ENCODE measurements around the gene ANXA4. TPM values are rescaled to one million over a fixed set of nuclear protein-coding genes. Genes with fewer than 3 reads are reported as not detected.
A peak's percentile ranks its signal among the peaks of the same experiment; 100 is the strongest.

The ANXA4 gene
- total RNA-seq, 2 experiments from 2014 or later = 86.9 to 90.4 TPM

DNA sequence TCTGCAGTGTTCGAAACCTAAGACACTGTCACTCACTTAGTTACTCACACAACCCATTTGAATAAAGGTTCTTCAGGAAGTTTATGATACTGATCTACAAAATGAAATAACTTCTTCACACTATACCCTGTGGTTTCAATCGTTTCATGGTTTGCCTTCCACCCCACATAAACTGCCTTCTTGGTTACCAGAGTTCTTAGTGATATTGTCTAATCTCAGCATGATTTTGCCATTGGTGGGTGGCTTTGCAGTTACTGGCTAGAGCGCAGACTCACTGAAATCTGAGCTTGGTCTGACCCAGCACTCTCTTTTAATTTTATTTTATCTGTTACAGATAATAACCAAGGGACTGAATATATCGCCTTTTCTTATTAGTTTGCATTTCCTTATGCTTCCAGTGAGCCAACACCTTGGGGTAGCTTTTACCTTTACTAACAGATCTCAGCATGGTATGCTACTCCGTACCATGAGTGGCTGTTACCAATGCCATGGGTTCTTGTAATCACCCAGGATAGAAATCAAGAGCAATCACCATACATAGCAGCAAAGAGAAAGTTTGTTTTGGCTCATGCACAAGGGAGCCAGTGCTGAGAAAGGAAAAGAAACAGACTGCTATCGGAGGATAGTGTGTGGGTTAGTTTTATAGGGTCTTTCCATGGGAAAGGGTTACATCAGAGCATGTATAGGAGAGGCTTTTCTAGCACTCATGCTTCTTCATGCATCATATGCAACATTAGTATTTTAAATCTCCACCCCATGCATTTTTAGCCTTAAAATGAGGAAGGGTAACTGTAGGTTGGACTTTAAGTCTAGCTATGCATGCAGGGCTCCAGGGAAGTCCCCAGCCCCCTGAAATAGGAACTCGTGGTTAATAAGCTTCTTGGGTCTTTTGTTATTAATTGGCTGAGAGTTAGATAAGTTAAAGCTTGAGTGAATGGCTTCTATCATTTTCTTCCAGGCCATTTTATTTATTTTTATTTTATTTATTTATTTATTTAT lies 33.3 kb downstream of the ANXA4 start:
- peak overlapping the region; percentile 37 for H3K4me3 Mint-ChIP-seq
- CTCF ChIA-PET = interaction anchor here (0.9 to 1.8 kb wide), 7 partner anchors 9 to 210 kb away, joined by 3 to 7 read pairs (median 5); partner anchors contain the start of gene ANXA4
- H3K27me3 Mint-ChIP-seq = no peaks in the 10 kb centered on the region
- peaks cover 58% of the 10 kb centered on the region for H3K4me1 Mint-ChIP-seq
- H3K36me3 Mint-ChIP-seq (ENCODE audit: low read depth) = peaks cover 31% of the 10 kb centered on the region
- peak overlapping the region; percentile 90 for H3K27ac Mint-ChIP-seq
- peaks cover 16% of the 10 kb centered on the region for H3K9me3 Mint-ChIP-seq
- POLR2A ChIA-PET = interaction anchor here (0.6 to 2.2 kb wide), 18 partner anchors 10 to 358 kb away, joined by 3 to 9 read pairs (median 3); partner anchors contain the start of genes GMCL1 and MXD1
- DNase-seq = peak; percentile 65

DNA sequence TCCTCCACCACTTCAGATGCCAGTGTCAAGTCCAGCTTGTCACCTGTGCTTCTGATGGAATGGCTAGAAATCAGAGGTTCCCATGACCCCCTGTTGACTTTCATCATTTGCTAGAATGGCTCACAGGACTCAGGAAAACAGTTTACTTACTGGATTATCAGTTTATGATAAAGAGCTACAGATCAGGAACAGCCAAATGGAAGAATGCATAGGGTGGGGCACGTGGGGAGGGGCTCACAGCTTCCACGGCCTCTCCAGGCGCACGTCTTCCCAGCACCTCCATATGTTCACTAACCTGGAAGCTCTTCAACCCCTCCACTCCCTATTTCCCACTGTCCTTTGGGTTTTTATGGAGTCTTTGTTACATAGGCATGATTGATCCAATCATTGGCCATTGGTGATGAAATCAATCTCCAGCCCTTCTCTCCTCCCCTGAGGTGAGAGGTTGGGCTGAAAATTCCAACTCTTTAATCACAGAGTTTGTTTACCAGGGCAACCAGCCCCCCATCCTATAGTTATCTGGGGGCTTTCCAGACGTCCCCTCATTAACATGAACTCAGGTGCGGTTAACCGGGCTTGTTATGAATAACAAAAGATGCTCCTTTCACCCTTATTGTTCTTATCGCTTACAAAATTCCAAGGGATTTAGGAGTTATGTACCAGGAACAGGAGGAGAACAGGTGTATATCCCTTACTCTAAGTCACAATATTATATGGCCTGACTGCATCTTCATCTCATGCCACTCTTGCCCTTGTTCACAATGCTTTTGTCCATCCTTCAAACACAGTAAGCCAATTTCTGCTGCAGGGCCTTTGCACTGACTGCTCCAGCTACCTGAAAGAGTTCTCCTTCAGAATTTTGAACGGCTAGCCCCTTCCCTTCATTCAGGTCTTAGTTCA lies 35.2 kb downstream of the ANXA4 start:
- H3K9me3 Mint-ChIP-seq = peaks cover 16% of the 10 kb centered on the region
- CTCF ChIA-PET = interaction anchor here (0.7 to 1.1 kb wide), 2 partner anchors 11 to 40 kb away, joined by 3 read pairs; no protein-coding TSS in a partner anchor
- POLR2A ChIA-PET = no interaction called here
- H3K36me3 Mint-ChIP-seq (ENCODE audit: low read depth) = peaks cover 36% of the 10 kb centered on the region
- H3K27me3 Mint-ChIP-seq = no peaks in the 10 kb centered on the region
- DNase-seq = no peak
- H3K4me3 Mint-ChIP-seq = no peak overlapping the region
- peaks cover 49% of the 10 kb centered on the region for H3K4me1 Mint-ChIP-seq
- no peak overlapping the region for H3K27ac Mint-ChIP-seq

DNA sequence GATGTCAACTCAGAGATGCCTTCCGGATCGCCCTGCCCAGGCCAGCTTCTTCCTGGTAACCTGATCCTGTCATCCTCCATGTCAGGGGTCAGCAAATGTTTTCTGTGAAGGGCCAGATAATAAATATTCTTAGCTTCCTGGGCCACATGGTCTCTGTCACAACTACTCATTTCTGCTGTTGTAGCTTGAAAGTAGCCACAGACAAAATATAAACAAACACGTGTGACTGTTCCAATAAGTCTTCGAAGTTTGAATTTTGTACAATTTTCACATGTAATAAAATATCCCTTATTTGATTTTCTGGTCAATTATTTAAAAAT lies 35.8 kb downstream of the ANXA4 start:
- peaks cover 16% of the 10 kb centered on the region for H3K9me3 Mint-ChIP-seq
- H3K27me3 Mint-ChIP-seq = no peaks in the 10 kb centered on the region
- H3K4me1 Mint-ChIP-seq = peaks cover 45% of the 10 kb centered on the region
- CTCF ChIA-PET = interaction anchor here (0.7 kb wide), 1 partner anchor 39 kb away, joined by 3 read pairs; no protein-coding TSS in a partner anchor
- POLR2A ChIA-PET = no interaction called here
- no peak overlapping the region for H3K27ac Mint-ChIP-seq
- DNase-seq = no peak
- H3K4me3 Mint-ChIP-seq = no peak overlapping the region
- H3K36me3 Mint-ChIP-seq (ENCODE audit: low read depth) = peaks cover 36% of the 10 kb centered on the region

DNA sequence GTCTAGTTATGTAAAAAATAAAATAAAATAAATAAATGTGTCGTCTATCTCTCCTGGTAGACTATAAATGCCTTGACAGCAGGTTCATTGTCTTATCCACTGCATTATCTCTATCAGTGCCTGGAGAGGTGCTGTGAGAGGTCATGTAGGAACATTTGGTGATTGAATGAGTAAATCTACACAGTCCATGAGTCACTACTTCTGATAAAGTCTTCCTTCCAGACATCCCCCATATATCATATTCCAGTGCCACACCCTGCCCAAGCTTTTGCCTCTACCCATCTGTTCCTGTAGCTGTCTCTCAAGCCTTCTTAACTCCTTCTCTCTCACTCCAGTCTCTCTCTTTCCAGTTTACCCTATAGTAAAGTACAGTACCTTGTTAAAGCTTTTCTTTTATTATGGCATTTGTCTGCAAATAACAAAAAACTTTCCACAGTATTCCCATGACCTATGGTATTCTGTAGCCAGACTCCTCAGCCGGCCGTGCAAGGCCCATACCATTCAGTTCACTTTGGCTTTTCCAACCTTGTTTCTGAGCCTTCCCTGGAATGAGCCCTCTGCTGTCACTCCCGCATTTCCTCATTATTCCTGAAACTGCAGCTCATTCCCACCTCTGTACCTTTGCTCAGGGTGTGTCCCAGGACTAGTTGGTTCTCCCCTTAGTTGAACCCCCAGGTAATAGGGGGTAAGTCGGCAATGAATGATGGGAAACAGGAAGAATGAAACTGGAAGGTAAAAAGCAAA lies 37.5 kb downstream of the ANXA4 start:
- H3K4me1 Mint-ChIP-seq = peaks cover 34% of the 10 kb centered on the region
- no peak overlapping the region for H3K4me3 Mint-ChIP-seq
- ChIA-PET CTCF (interaction anchor here (0.7 to 1.7 kb wide), 2 partner anchors 55 to 82 kb away, joined by 4 to 6 read pairs; no protein-coding TSS in a partner anchor), POLR2A (no interaction called here)
- H3K27me3 Mint-ChIP-seq = no peaks in the 10 kb centered on the region
- no peak for DNase-seq
- no peak overlapping the region for H3K27ac Mint-ChIP-seq
- H3K9me3 Mint-ChIP-seq = peaks cover 16% of the 10 kb centered on the region
- peaks cover 33% of the 10 kb centered on the region for H3K36me3 Mint-ChIP-seq (ENCODE audit: low read depth)

DNA sequence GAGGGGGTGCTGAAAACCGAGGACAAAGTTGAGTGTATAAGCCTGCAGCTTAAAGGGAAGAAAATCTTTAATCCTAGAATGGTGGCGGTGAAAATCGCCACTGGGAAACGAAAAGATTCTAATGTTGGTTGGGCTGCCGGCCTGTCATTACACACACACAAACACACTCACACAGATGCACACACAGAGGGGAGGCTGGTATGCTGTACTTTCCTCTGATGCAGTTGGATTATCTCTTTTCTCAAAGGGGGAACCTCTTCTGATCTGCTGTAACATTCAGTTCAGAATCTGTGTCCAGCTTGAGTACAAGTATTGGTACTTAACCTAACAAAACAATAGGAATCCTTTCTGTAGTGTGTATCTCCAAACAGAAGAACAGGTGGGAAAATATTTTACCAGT lies 39.0 kb downstream of the ANXA4 start:
- DNase-seq = no peak
- Mint-ChIP-seq H3K27me3 (no peaks in the 10 kb centered on the region), H3K4me3 (no peak overlapping the region), H3K36me3 (ENCODE audit: low read depth) (peaks cover 29% of the 10 kb centered on the region), H3K4me1 (peaks cover 21% of the 10 kb centered on the region), H3K27ac (no peak overlapping the region), H3K9me3 (peaks cover 14% of the 10 kb centered on the region)
- CTCF ChIA-PET = interaction anchor here (0.8 kb wide), 1 partner anchor 25 kb away, joined by 3 read pairs; no protein-coding TSS in a partner anchor
- POLR2A ChIA-PET = no interaction called here

DNA sequence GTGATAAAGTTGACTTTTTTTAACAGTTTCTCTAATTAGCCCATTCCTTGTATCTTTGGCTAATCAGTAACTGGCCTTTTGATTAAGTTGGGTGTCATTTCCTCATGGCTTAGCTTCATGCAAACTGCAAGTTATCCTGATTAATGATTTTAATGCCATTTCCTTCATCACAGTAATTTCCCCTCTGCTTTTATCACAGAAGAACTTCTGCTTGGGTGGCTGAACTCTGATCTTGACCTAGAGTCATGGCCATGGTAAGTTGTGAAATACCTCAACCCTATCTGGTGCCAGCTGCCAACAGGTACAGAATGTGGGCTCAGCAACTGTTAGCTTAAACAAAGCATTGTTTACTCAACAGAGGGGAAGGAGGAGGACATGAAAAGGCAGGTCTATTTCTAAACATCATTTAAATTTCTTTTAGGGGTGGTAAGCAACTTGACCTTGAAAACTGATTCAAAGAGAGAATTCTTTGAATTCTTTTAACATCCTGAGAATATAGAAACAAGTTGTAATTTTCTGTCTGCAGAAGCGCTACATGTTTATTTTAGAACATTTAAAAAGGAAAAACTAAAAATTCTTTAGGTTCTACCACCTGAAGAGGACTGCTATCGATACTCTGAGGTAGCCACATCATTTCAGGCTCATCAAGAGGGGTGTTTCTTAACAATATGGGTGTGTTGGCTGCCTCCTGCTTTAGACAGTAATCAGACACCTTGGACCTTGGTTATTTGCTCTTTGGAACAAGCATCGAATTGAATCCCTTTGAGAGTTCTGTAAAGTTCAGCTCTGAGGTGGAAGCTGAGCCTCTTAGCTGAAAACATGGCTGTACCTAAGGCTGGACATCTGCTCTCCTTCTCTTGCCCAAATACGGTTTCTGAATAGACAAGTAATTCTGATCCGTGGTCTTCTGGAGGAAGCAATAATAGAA lies 39.7 kb downstream of the ANXA4 start:
- ChIA-PET POLR2A (no interaction called here), CTCF (interaction anchor here (0.6 to 0.8 kb wide), 2 partner anchors 26 to 345 kb away, joined by 3 read pairs; partner anchors contain the start of gene NFU1)
- Mint-ChIP-seq H3K27me3 (no peaks in the 10 kb centered on the region), H3K36me3 (ENCODE audit: low read depth) (peaks cover 23% of the 10 kb centered on the region), H3K9me3 (peaks cover 9% of the 10 kb centered on the region), H3K27ac (no peak overlapping the region), H3K4me1 (peaks cover 15% of the 10 kb centered on the region), H3K4me3 (no peak overlapping the region)
- DNase-seq = no peak

DNA sequence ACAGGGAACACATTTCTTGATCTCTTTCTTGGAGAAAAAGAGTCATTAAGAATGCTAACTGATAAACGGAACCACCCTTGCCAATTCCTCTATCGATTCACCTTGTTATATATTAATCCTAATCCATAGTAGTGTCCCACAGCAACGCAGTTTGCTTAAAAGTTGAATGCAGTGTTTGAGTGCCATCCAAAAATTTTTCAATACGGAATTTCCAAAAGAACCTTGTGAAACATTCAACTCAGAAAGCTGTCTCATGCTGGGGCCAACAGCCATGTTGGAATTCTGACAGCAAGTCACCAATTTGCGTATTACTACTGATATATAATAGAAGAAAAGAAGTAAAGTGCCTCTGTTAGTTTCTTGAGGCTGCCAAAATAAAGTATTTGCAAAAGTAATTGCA lies 42.3 kb downstream of the ANXA4 start:
- ChIA-PET POLR2A (interaction anchor here (1.3 kb wide), 1 partner anchor 9 kb away, joined by 4 read pairs; no protein-coding TSS in a partner anchor), CTCF (no interaction called here)
- H3K27me3 Mint-ChIP-seq = no peaks in the 10 kb centered on the region
- H3K4me3 Mint-ChIP-seq = no peak overlapping the region
- H3K4me1 Mint-ChIP-seq = peaks cover 16% of the 10 kb centered on the region
- peaks cover 26% of the 10 kb centered on the region for H3K36me3 Mint-ChIP-seq (ENCODE audit: low read depth)
- no peak overlapping the region for H3K27ac Mint-ChIP-seq
- DNase-seq = no peak
- H3K9me3 Mint-ChIP-seq = no peaks in the 10 kb centered on the region

DNA sequence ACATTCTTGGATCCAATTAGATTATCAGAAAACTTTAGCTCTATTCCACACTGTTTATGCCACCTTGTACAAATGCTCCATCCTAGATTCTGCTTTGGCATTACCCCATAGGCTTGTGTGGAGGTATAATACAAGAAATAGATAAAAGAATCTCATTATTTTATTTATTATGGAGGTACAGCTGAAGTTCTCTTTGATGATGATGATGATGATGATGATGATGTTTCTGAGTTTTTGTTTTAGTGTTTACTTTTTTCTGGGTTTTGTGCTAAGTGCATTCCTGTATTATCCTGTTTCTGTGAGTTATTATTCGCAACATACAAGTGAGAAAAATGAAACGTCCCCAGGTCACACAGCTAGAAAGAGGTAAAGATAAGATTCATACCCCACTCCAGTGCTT lies 43.4 kb downstream of the ANXA4 start:
- peaks cover 34% of the 10 kb centered on the region for H3K36me3 Mint-ChIP-seq (ENCODE audit: low read depth)
- CTCF ChIA-PET = no interaction called here
- H3K4me1 Mint-ChIP-seq = peaks cover 20% of the 10 kb centered on the region
- H3K27ac Mint-ChIP-seq = no peak overlapping the region
- POLR2A ChIA-PET = interaction anchor here (1.2 to 1.3 kb wide), 2 partner anchors 10 to 30 kb away, joined by 3 to 4 read pairs; no protein-coding TSS in a partner anchor
- no peaks in the 10 kb centered on the region for H3K27me3 Mint-ChIP-seq
- no peak for DNase-seq
- no peak overlapping the region for H3K4me3 Mint-ChIP-seq
- no peaks in the 10 kb centered on the region for H3K9me3 Mint-ChIP-seq

DNA sequence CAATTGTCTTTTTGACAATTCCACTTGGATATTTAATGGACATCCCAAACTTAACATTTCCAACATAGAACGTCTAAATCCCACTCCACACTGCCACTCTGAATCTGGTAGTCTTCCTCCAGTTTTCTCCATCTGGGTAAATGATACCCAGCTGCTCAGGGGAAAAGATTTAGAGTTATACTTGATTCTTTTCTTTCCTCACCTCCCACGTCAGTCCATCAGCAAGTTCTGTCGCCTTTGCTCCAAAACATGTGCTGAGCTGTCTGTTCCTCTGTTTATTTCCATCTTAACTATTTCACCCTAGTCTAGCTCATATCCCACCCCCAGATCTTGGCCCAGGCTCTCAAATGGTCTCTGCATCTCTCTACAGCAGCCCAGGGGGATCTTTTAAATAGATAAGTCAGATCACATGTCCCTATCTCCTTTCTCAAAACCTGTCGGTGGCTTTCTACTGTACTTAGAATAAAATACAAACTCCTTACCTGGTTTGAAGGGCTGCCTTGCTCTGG lies 44.2 kb downstream of the ANXA4 start:
- no peaks in the 10 kb centered on the region for H3K27me3 Mint-ChIP-seq
- peaks cover 29% of the 10 kb centered on the region for H3K36me3 Mint-ChIP-seq (ENCODE audit: low read depth)
- H3K4me3 Mint-ChIP-seq = no peak overlapping the region
- no peaks in the 10 kb centered on the region for H3K9me3 Mint-ChIP-seq
- ChIA-PET CTCF (no interaction called here), POLR2A (interaction anchor here (1.2 kb wide), 1 partner anchor 31 kb away, joined by 3 read pairs; no protein-coding TSS in a partner anchor)
- no peak overlapping the region for H3K27ac Mint-ChIP-seq
- H3K4me1 Mint-ChIP-seq = peaks cover 16% of the 10 kb centered on the region
- no peak for DNase-seq

DNA sequence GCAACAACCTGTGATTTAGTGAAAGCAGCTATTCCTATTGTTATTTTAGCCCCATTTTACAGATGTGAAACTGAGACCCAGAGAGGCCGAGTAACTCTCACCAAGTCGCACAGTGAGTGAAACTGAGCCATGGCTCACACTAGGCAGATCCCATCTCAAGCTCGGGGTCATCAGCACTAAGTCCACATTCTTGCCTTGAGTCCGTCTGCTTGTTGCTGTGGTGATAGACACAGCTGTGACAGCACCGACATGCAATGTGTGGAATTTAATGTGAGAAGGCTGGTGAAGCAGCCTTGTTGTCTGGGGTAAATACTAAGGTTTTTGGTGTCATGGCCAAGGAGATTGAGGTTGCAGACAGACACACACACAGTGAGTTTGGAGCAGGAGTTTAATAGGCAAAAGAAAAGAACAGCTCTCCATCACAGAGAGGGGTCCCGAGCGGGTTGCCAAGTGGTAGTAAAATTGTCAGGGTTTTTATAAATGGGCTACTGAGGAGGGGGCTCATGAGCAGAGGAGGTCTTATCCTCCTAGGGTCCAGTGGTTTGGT lies 47.3 kb downstream of the ANXA4 start:
- CTCF ChIA-PET = interaction anchor here (1.5 to 2.6 kb wide), 2 partner anchors 27 to 64 kb away, joined by 6 to 9 read pairs; no protein-coding TSS in a partner anchor
- no peaks in the 10 kb centered on the region for H3K27me3 Mint-ChIP-seq

More for the DNA sequence above, 47.3 kb downstream of the ANXA4 start:
- POLR2A ChIA-PET = no interaction called here
- no peak for DNase-seq
- Mint-ChIP-seq H3K4me1 (peaks cover 12% of the 10 kb centered on the region), H3K36me3 (ENCODE audit: low read depth) (peaks cover 29% of the 10 kb centered on the region), H3K4me3 (no peak overlapping the region), H3K27ac (no peak overlapping the region), H3K9me3 (no peaks in the 10 kb centered on the region)
